ENCODE results near the gene ARHGDIA. TPM values are rescaled to one million over a fixed set of nuclear protein-coding genes. Genes with fewer than 3 reads are reported as not detected.

Gene ARHGDIA
- polyA plus RNA-seq, 1 experiment: 62.2 TPM

- ChIA-PET POLR2A (interaction anchor here (1.2 kb wide), 1 partner anchor 11 kb away, joined by 4 read pairs; the partner anchor contains the start of gene MCRIP1), CTCF (interaction anchor here (0.6 kb wide), 1 partner anchor 200 kb away, joined by 3 read pairs; the partner anchor contains the start of gene CENPX)
- H3K27ac ChIP-seq (ENCODE audit: low read depth, low read length): no peak overlapping the region
- no peak for DNase-seq (ENCODE audit: low read depth, low spot score)
- TF ChIP-seq, protein P1, sequence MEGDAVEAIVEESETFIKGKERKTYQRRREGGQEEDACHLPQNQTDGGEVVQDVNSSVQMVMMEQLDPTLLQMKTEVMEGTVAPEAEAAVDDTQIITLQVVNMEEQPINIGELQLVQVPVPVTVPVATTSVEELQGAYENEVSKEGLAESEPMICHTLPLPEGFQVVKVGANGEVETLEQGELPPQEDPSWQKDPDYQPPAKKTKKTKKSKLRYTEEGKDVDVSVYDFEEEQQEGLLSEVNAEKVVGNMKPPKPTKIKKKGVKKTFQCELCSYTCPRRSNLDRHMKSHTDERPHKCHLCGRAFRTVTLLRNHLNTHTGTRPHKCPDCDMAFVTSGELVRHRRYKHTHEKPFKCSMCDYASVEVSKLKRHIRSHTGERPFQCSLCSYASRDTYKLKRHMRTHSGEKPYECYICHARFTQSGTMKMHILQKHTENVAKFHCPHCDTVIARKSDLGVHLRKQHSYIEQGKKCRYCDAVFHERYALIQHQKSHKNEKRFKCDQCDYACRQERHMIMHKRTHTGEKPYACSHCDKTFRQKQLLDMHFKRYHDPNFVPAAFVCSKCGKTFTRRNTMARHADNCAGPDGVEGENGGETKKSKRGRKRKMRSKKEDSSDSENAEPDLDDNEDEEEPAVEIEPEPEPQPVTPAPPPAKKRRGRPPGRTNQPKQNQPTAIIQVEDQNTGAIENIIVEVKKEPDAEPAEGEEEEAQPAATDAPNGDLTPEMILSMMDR (IDR thresholded peaks at IDR 0.05; ENCODE audit: low read depth, low read length): no peak
- H3K4me3 ChIP-seq (ENCODE audit: low read depth, low read length): no peak overlapping the region
- H3K27me3 ChIP-seq (ENCODE audit: control insufficient read depth, insufficient read depth, low read length): peaks cover 2% of the 10 kb centered on the region
- no peaks in the 10 kb centered on the region; the same call in 1 of the 2 replicates for H3K9me3 ChIP-seq (ENCODE audit: control insufficient read depth, insufficient read depth, low read length)
Observed at GRCh38 chr17:81822312-81822637, 48.9 kb downstream of the ARHGDIA start.

DNA sequence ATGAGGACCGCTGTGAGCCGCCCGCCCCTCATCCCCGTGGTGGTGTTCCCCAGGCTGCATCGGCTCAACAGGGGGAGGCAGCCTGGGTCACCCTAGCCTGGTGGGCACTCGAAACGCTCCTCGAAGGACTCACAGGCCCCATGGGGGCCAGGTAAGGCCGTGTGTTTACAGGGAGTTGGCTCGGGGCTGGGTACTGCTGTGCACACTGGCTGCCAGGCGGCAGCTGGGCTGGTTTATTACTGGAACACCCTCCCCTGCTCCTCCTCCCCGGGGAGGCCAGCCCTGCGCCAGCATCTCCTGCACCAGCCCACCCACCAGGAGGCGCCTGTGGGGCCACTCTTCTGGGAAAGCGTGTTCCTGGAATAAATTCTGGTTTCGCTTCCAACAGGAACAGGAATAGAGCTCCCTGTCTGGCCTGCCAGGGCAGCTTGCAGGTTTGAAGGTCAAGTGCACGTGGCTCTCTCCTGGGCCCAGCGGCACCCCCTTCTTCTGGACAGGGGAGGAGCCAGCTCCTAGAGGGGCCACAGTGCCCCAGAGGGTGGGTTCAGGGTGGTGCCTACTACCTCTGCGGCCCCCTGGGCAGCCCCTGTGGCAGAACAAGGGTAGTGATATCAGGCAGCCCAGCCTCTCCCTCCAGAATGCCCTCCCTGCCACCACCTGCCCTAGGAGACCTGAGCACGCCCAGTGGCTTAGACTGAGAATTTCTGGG is 49.4 kb downstream of the ARHGDIA start:
- H3K27ac ChIP-seq (ENCODE audit: low read depth, low read length): no peak overlapping the region
- POLR2A ChIA-PET: interaction anchor here (0.6 to 1.2 kb wide), 2 partner anchors 9 to 12 kb away, joined by 3 to 4 read pairs; partner anchors contain the start of gene MCRIP1

GRCh38 chr17:81821147-81821546 is 50.0 kb downstream of the ARHGDIA start:
- TF ChIP-seq, protein P1 (IDR thresholded peaks at IDR 0.05; ENCODE audit: low read depth, low read length): no peak
- no peak overlapping the region for H3K27ac ChIP-seq (ENCODE audit: low read depth, low read length)
- ChIA-PET POLR2A (interaction anchor here (0.6 to 1.2 kb wide), 2 partner anchors 10 to 12 kb away, joined by 3 to 4 read pairs; partner anchors contain the start of gene MCRIP1), CTCF (interaction anchor here (0.9 kb wide), 1 partner anchor 49 kb away, joined by 3 read pairs; no protein-coding TSS in a partner anchor)
- H3K4me3 ChIP-seq (ENCODE audit: low read depth, low read length): no peak overlapping the region
- no peak for DNase-seq (ENCODE audit: low read depth, low spot score)
- H3K9me3 ChIP-seq (ENCODE audit: control insufficient read depth, insufficient read depth, low read length): no peaks in the 10 kb centered on the region; the same call in 1 of the 2 replicates
- peaks cover 2% of the 10 kb centered on the region for H3K27me3 ChIP-seq (ENCODE audit: control insufficient read depth, insufficient read depth, low read length)

More for the DNA sequence above, 49.4 kb downstream of the ARHGDIA start:
- CTCF ChIA-PET: interaction anchor here (0.6 kb wide), 1 partner anchor 201 kb away, joined by 3 read pairs; the partner anchor contains the start of gene CENPX
- TF ChIP-seq, protein P1 (IDR thresholded peaks at IDR 0.05; ENCODE audit: low read depth, low read length): peak; percentile 63
- DNase-seq (ENCODE audit: low read depth, low spot score): no peak
- Histone ChIP-seq H3K4me3 (ENCODE audit: low read depth, low read length) (no peak overlapping the region), H3K27me3 (ENCODE audit: control insufficient read depth, insufficient read depth, low read length) (peaks cover 2% of the 10 kb centered on the region), H3K9me3 (ENCODE audit: control insufficient read depth, insufficient read depth, low read length) (no peaks in the 10 kb centered on the region; the same call in 1 of the 2 replicates)

DNA sequence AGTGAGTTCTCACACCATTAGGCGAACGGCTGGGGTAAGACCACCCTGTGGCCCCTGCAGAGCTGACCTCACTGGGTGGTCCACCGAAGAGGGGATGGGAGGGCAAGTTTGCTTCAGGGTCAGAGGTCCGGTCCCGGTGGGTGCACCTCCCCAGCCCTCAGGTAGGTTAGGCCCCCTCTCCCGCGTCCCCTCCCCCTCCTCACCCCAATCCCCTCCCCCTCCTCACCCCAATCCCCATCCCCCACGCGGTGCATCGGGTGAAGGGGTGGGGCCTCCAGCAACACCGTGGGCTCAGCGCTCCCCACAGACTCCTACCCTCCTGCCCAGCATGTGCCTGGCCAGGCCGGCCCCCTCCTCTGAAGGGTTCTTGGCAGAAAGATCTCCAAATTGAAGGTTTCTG is 51.4 kb downstream of the ARHGDIA start:
- TF ChIP-seq, protein P1 (IDR thresholded peaks at IDR 0.05; ENCODE audit: low read depth, low read length): no peak
- Histone ChIP-seq H3K27ac (ENCODE audit: low read depth, low read length) (no peak overlapping the region), H3K4me3 (ENCODE audit: low read depth, low read length) (no peak overlapping the region), H3K27me3 (ENCODE audit: control insufficient read depth, insufficient read depth, low read length) (peaks cover 2% of the 10 kb centered on the region), H3K9me3 (ENCODE audit: control insufficient read depth, insufficient read depth, low read length) (no peaks in the 10 kb centered on the region; the same call in 1 of the 2 replicates)
- DNase-seq (ENCODE audit: low read depth, low spot score): no peak
- POLR2A ChIA-PET: interaction anchor here (0.7 kb wide), 1 partner anchor 26 kb away, joined by 11 read pairs; no protein-coding TSS in a partner anchor
- CTCF ChIA-PET: no interaction called here

GRCh38 chr17:81817758-81818147 is 53.4 kb downstream of the ARHGDIA start:
- ChIA-PET POLR2A (interaction anchor here (1.2 kb wide), 1 partner anchor 91 kb away, joined by 3 read pairs; no protein-coding TSS in a partner anchor), CTCF (no interaction called here)
- no peak overlapping the region for H3K27ac ChIP-seq (ENCODE audit: low read depth, low read length)
- DNase-seq (ENCODE audit: low read depth, low spot score): no peak
- TF ChIP-seq, protein P1 (IDR thresholded peaks at IDR 0.05; ENCODE audit: low read depth, low read length): no peak
- H3K27me3 ChIP-seq (ENCODE audit: control insufficient read depth, insufficient read depth, low read length): peaks cover 2% of the 10 kb centered on the region
- no peak overlapping the region for H3K4me3 ChIP-seq (ENCODE audit: low read depth, low read length)
- no peaks in the 10 kb centered on the region for H3K9me3 ChIP-seq (ENCODE audit: control insufficient read depth, insufficient read depth, low read length)
